Prostate gland (tissue), 2 donors: ENCODE data around the gene EOGT.

ENCODE experiments used
- POLR2AphosphoS5 ChIP-seq: sonication (generic); formaldehyde crosslinking; IDR thresholded peaks from one replicate; pipeline ENCODE4 v1.6.1; 2017; ENCODE audit warnings: antibody characterized with exemption
- TF ChIP-seq, protein P1 (sequence below), 4 experiments: fragments of 200-600 bp in 2 of 4; fragments of 450-650 bp in 2 of 4; sonication (generic) in 2 of 4; IDR thresholded peaks; 1 replicate in 3 of 4; 2 replicates in 1 of 4; pipeline ENCODE4 v1.5.1; 2016 to 2019; ENCODE audit warnings: antibody characterized with exemption in 4 of 4, mild to moderate bottlenecking in 2 of 4, moderate library complexity in 2 of 4

DNA sequence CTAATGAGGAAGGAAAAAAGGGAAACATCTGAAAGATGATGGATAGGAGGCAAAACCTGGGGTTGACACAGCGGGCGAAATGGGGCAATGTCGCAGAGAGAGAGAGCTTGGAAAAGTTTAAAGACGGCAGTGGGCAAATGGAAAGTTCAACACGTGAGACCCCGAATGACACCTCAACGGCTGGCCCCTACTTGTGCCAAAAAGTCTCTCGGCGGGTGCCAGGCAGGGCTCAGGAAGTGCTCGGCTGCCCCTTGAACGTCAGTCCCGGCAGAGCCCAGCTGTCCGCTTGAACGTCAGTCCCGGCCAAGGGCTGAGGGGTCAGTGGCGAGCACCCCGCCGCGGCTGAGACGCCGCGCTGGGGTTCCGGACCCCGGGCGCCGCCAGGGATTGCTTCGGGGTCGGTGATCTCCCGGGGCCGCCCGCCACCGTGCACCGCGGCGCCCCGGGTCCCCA is 658 bp downstream of the EOGT start:
- no peak for TF ChIP-seq POLR2AphosphoS5
- TF ChIP-seq, protein P1, sequence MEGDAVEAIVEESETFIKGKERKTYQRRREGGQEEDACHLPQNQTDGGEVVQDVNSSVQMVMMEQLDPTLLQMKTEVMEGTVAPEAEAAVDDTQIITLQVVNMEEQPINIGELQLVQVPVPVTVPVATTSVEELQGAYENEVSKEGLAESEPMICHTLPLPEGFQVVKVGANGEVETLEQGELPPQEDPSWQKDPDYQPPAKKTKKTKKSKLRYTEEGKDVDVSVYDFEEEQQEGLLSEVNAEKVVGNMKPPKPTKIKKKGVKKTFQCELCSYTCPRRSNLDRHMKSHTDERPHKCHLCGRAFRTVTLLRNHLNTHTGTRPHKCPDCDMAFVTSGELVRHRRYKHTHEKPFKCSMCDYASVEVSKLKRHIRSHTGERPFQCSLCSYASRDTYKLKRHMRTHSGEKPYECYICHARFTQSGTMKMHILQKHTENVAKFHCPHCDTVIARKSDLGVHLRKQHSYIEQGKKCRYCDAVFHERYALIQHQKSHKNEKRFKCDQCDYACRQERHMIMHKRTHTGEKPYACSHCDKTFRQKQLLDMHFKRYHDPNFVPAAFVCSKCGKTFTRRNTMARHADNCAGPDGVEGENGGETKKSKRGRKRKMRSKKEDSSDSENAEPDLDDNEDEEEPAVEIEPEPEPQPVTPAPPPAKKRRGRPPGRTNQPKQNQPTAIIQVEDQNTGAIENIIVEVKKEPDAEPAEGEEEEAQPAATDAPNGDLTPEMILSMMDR (IDR thresholded peaks at IDR 0.05) = no peak
